HL-60 (cell line): Measurements from ENCODE around the gene ZNRF1.

Experiments
- CTCF ChIP-seq: IDR thresholded peaks from one replicate; pipeline ENCODE4 v1.5.1; 2011; ENCODE audit warnings: low read length, control low read depth, inconsistent platforms; ENCODE audit not compliant: insufficient read depth
- GABPA ChIP-seq: IDR thresholded peaks from 2 replicates; pipeline ENCODE4 v1.6.1; 2012; ENCODE audit warnings: low read depth
- POLR2AphosphoS5 ChIP-seq: IDR thresholded peaks from 2 replicates; pipeline ENCODE4 v1.6.1; 2012; ENCODE audit warnings: low read depth
- REST ChIP-seq: IDR thresholded peaks from 2 replicates; pipeline ENCODE4 v1.6.1; 2012; ENCODE audit warnings: low read depth; ENCODE audit not compliant: insufficient replicate concordance
- SPI1 ChIP-seq: IDR thresholded peaks from 2 replicates; pipeline ENCODE4 v1.6.1; 2012; ENCODE audit warnings: low read depth, mild to moderate bottlenecking, borderline replicate concordance

GRCh38 chr16:75086281-75086680, 87.5 kb downstream of the ZNRF1 start:
- TF ChIP-seq CTCF = no peak
- TF ChIP-seq POLR2AphosphoS5 = no peak
- TF ChIP-seq REST = no peak
- no peak for TF ChIP-seq GABPA
- TF ChIP-seq SPI1 = no peak
